ENCODE results near the gene EIF2B2.

- TF ChIP-seq SUZ12 (IDR thresholded peaks at IDR 0.05; ENCODE audit: extremely low read depth, insufficient read depth, insufficient read length): no peak
- no peak for TF ChIP-seq ZNF274 (IDR thresholded peaks at IDR 0.05; ENCODE audit: low read depth, low read length)
Observed at GRCh38 chr14:74963178-74963704, 39.5 kb upstream of the EIF2B2 start.

Measured in NT2/D1 (cell line).